ENCODE data around the gene TUBA8.

The TUBA8 gene

GRCh38 chr22:18088825-18089568 is 21.6 kb upstream of the TUBA8 start:
- no peak for DNase-seq (ENCODE audit: insufficient read length, low spot score)
- no peak for FAIRE-seq
- no peak for TF ChIP-seq CTCF (IDR thresholded peaks at IDR 0.05; ENCODE audit: insufficient read depth, missing control alignments)

GRCh38 chr22:18090286-18090685 is 20.3 kb upstream of the TUBA8 start:
- DNase-seq (ENCODE audit: insufficient read length, low spot score) (no peak), FAIRE-seq (no peak)
- TF ChIP-seq CTCF (IDR thresholded peaks at IDR 0.05; ENCODE audit: insufficient read depth, missing control alignments): no peak

GRCh38 chr22:18091478-18091877 is 19.1 kb upstream of the TUBA8 start:
- DNase-seq (ENCODE audit: insufficient read length, low spot score) (no peak), FAIRE-seq (no peak)
- TF ChIP-seq CTCF (IDR thresholded peaks at IDR 0.05; ENCODE audit: insufficient read depth, missing control alignments): no peak

- no peak for FAIRE-seq
- DNase-seq (ENCODE audit: insufficient read length, low spot score): no peak
Measured at GRCh38 chr22:18091916-18092526, 18.6 kb upstream of the TUBA8 start.

GRCh38 chr22:18093661-18094060 is 16.9 kb upstream of the TUBA8 start:
- FAIRE-seq: no peak
- no peak for TF ChIP-seq CTCF (IDR thresholded peaks at IDR 0.05; ENCODE audit: insufficient read depth, missing control alignments)

More at GRCh38 chr22:18091916-18092526, 18.6 kb upstream of the TUBA8 start:
- no peak for TF ChIP-seq CTCF (IDR thresholded peaks at IDR 0.05; ENCODE audit: insufficient read depth, missing control alignments)

GRCh38 chr22:18095101-18095805 is 15.4 kb upstream of the TUBA8 start:
- DNase-seq (ENCODE audit: insufficient read length, low spot score) (no peak), FAIRE-seq (no peak)
- no peak for TF ChIP-seq CTCF (IDR thresholded peaks at IDR 0.05; ENCODE audit: insufficient read depth, missing control alignments)

More at GRCh38 chr22:18093661-18094060, 16.9 kb upstream of the TUBA8 start:
- DNase-seq (ENCODE audit: insufficient read length, low spot score): no peak
